Muscle layer of colon (tissue), 2 donors: ENCODE measurements around the gene ZYG11A.
"Not testable (repeated sequence)": the region's sequence is repeated elsewhere in the genome, so short reads cannot be mapped to it uniquely, and the experiment has no call there.

Source experiments
- H3K27ac ChIP-seq: one replicate; pipeline ENCODE4 v1.7.0; 2013; ENCODE audit warnings: low read depth, mild to moderate bottlenecking, low read length, moderate library complexity
- H3K27me3 ChIP-seq, 2 donors: one replicate each; pipeline ENCODE4 v1.7.0; 2013; ENCODE audit warnings: low read length in 2 of 2, mild to moderate bottlenecking in 2 of 2; ENCODE audit not compliant: insufficient read depth in 2 of 2, control insufficient read depth in 1 of 2
- H3K36me3 ChIP-seq: one replicate; pipeline ENCODE4 v1.7.0; 2013; ENCODE audit warnings: mild to moderate bottlenecking, low read length; ENCODE audit not compliant: insufficient read depth
- H3K4me1 ChIP-seq: one replicate; pipeline ENCODE4 v1.7.0; 2013; ENCODE audit warnings: mild to moderate bottlenecking, low read length; ENCODE audit not compliant: insufficient read depth
- H3K4me3 ChIP-seq, 2 donors: one replicate each; pipeline ENCODE4 v1.7.0; 2013; ENCODE audit warnings: low read length in 2 of 2, low read depth in 1 of 2, mild to moderate bottlenecking in 1 of 2, moderate library complexity in 1 of 2
- H3K9ac ChIP-seq: one replicate; pipeline ENCODE4 v1.7.0; 2013; ENCODE audit warnings: low read length
- H3K9me3 ChIP-seq: one replicate; pipeline ENCODE4 v1.7.0; 2013; ENCODE audit warnings: mild to moderate bottlenecking, low read length
- donor health status: abdominal sarcoma.
- donor health status: Adenocarcinoma of cecum.

Gene ZYG11A

GRCh38 chr1:52845119-52845518, 2.6 kb downstream of the ZYG11A start:
- H3K4me3 ChIP-seq, H3K9ac ChIP-seq, H3K36me3 ChIP-seq, H3K9me3 ChIP-seq, H3K4me1 ChIP-seq, H3K27ac ChIP-seq: not testable (repeated sequence)
- H3K27me3 ChIP-seq = peaks cover 13 to 18% of the 10 kb centered on the region in 2 donors

- no peaks in the 10 kb centered on the region for H3K36me3 ChIP-seq
- H3K4me3 ChIP-seq = no peak overlapping the region
- H3K9ac ChIP-seq = no peak overlapping the region
- no peaks in the 10 kb centered on the region for H3K4me1 ChIP-seq
- no peaks in the 10 kb centered on the region for H3K9me3 ChIP-seq
- H3K27ac ChIP-seq = no peak overlapping the region
- peaks cover 7 to 9% of the 10 kb centered on the region in 2 donors for H3K27me3 ChIP-seq
Measured at GRCh38 chr1:52848423-52848822, 5.9 kb downstream of the ZYG11A start.

- H3K27me3 ChIP-seq = no peaks in the 10 kb centered on the region
- H3K9ac ChIP-seq = no peak overlapping the region
- no peaks in the 10 kb centered on the region for H3K36me3 ChIP-seq
- no peaks in the 10 kb centered on the region for H3K9me3 ChIP-seq
- H3K4me1 ChIP-seq = no peaks in the 10 kb centered on the region
- H3K27ac ChIP-seq = no peak overlapping the region
- H3K4me3 ChIP-seq = no peak overlapping the region
Measured at GRCh38 chr1:52850951-52851350, 8.4 kb downstream of the ZYG11A start.

- no peaks in the 10 kb centered on the region for H3K36me3 ChIP-seq
- no peaks in the 10 kb centered on the region for H3K27me3 ChIP-seq
- no peak overlapping the region for H3K9ac ChIP-seq
- H3K4me1 ChIP-seq = no peaks in the 10 kb centered on the region
- no peaks in the 10 kb centered on the region for H3K9me3 ChIP-seq
- no peak overlapping the region for H3K27ac ChIP-seq
- H3K4me3 ChIP-seq = no peak overlapping the region
Measured at GRCh38 chr1:52852854-52853253, 10.3 kb downstream of the ZYG11A start.

- H3K9me3 ChIP-seq = no peaks in the 10 kb centered on the region
- H3K36me3 ChIP-seq = no peaks in the 10 kb centered on the region
- no peaks in the 10 kb centered on the region for H3K27me3 ChIP-seq
- no peak overlapping the region for H3K4me3 ChIP-seq
- no peak overlapping the region for H3K27ac ChIP-seq
- no peak overlapping the region for H3K9ac ChIP-seq
- no peaks in the 10 kb centered on the region for H3K4me1 ChIP-seq
Measured at GRCh38 chr1:52855584-52855983, 13.0 kb downstream of the ZYG11A start.

GRCh38 chr1:52856026-52856425, 13.5 kb downstream of the ZYG11A start:
- no peak overlapping the region for H3K9ac ChIP-seq
- no peaks in the 10 kb centered on the region for H3K4me1 ChIP-seq
- H3K9me3 ChIP-seq = no peaks in the 10 kb centered on the region
- H3K27ac ChIP-seq = no peak overlapping the region
- H3K36me3 ChIP-seq = no peaks in the 10 kb centered on the region
- H3K27me3 ChIP-seq = no peaks in the 10 kb centered on the region
- H3K4me3 ChIP-seq = no peak overlapping the region

- Histone ChIP-seq H3K27me3 (no peaks in the 10 kb centered on the region), H3K9me3 (no peaks in the 10 kb centered on the region), H3K9ac (no peak overlapping the region), H3K36me3 (no peaks in the 10 kb centered on the region), H3K27ac (no peak overlapping the region), H3K4me3 (no peak overlapping the region), H3K4me1 (no peaks in the 10 kb centered on the region)
Measured at GRCh38 chr1:52857443-52857842, 14.9 kb downstream of the ZYG11A start.

- Histone ChIP-seq H3K27me3 (no peaks in the 10 kb centered on the region), H3K36me3 (no peaks in the 10 kb centered on the region), H3K4me3 (no peak overlapping the region), H3K4me1 (no peaks in the 10 kb centered on the region), H3K9ac (no peak overlapping the region), H3K9me3 (no peaks in the 10 kb centered on the region), H3K27ac (no peak overlapping the region)
Measured at GRCh38 chr1:52862666-52863458, 20.3 kb downstream of the ZYG11A start.

- H3K4me3 ChIP-seq = no peak overlapping the region
- H3K4me1 ChIP-seq = no peaks in the 10 kb centered on the region
- H3K9ac ChIP-seq = no peak overlapping the region
- no peaks in the 10 kb centered on the region for H3K9me3 ChIP-seq
- no peaks in the 10 kb centered on the region for H3K36me3 ChIP-seq
- H3K27ac ChIP-seq = no peak overlapping the region
- no peaks in the 10 kb centered on the region for H3K27me3 ChIP-seq
Measured at GRCh38 chr1:52867087-52867863, 24.7 kb downstream of the ZYG11A start.

GRCh38 chr1:52869727-52870126, 27.2 kb downstream of the ZYG11A start:
- H3K9ac ChIP-seq, H3K4me3 ChIP-seq, H3K9me3 ChIP-seq, H3K4me1 ChIP-seq, H3K27me3 ChIP-seq, H3K36me3 ChIP-seq, H3K27ac ChIP-seq: not testable (repeated sequence)

- no peak overlapping the region for H3K9ac ChIP-seq
- no peaks in the 10 kb centered on the region for H3K36me3 ChIP-seq
- H3K27ac ChIP-seq = no peak overlapping the region
- H3K27me3 ChIP-seq = no peaks in the 10 kb centered on the region
- no peak overlapping the region for H3K4me3 ChIP-seq
- H3K4me1 ChIP-seq = no peaks in the 10 kb centered on the region
- H3K9me3 ChIP-seq = no peaks in the 10 kb centered on the region
Measured at GRCh38 chr1:52876843-52877242, 34.3 kb downstream of the ZYG11A start.
